Measurements from ENCODE around the gene FGF5.

Gene FGF5

DNA sequence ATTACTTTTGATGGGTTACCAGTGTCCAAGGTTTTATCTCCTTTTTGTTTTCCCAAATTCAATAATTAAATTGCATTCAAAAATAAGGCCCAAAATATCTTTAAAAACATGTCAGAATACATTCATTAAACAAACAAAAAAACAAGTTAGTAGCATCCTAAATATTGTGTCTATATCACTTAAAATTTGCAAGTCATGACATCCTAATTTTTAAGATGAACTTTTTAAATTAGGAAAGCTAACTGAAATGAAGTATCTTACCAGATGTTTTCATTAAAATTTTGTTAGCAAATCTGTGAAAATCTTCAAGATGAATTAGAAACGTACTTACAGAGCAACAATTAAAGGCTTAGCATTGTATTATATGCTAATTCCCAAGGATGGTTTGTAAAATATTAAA, 68.1 kb downstream of the FGF5 start:
- Histone ChIP-seq H2AFZ (ENCODE audit: low read depth) (no peak overlapping the region), H4K20me1 (ENCODE audit: insufficient read depth) (no peaks in the 10 kb centered on the region), H3K36me3 (ENCODE audit: insufficient read depth) (no peaks in the 10 kb centered on the region), H3K4me1 (ENCODE audit: low read depth, poor library complexity, severe bottlenecking) (peaks cover 13% of the 10 kb centered on the region), H3K79me2 (ENCODE audit: insufficient read depth, low read depth) (no peaks in the 10 kb centered on the region), H3K4me2 (peak overlapping the region; percentile 97), H3K9ac (no peak overlapping the region), H3K4me3 (IDR thresholded peaks at IDR 0.05; ENCODE audit: insufficient read depth, low read depth, low read length) (no peak overlapping the region), H3K27me3 (ENCODE audit: insufficient read depth, low read depth) (no peaks in the 10 kb centered on the region), H3K27ac (no peak overlapping the region)
- TF ChIP-seq, protein P1, sequence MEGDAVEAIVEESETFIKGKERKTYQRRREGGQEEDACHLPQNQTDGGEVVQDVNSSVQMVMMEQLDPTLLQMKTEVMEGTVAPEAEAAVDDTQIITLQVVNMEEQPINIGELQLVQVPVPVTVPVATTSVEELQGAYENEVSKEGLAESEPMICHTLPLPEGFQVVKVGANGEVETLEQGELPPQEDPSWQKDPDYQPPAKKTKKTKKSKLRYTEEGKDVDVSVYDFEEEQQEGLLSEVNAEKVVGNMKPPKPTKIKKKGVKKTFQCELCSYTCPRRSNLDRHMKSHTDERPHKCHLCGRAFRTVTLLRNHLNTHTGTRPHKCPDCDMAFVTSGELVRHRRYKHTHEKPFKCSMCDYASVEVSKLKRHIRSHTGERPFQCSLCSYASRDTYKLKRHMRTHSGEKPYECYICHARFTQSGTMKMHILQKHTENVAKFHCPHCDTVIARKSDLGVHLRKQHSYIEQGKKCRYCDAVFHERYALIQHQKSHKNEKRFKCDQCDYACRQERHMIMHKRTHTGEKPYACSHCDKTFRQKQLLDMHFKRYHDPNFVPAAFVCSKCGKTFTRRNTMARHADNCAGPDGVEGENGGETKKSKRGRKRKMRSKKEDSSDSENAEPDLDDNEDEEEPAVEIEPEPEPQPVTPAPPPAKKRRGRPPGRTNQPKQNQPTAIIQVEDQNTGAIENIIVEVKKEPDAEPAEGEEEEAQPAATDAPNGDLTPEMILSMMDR (conservative IDR thresholded peaks at IDR 0.05; ENCODE audit: low read depth, low read length): no peak

DNA sequence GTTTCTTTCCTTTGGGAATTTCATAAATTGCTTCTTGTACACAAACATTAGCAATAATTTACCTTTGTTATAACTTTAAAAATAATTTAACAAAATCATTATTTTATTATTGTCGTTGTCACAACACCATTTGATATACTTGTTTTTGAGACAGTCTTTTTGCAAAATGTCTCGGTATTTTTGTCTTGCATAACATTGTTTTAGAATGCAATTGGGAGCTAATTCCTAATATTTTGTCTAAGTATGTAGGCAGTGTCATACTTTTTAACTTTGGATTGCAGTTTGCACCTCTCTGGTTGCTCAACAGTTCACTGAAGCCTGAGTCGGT, 68.7 kb downstream of the FGF5 start:
- TF ChIP-seq, protein P1 (conservative IDR thresholded peaks at IDR 0.05; ENCODE audit: low read depth, low read length): no peak
- H3K9ac ChIP-seq: peak overlapping the region; percentile 31; the same call in 1 of the 2 replicates
- no peaks in the 10 kb centered on the region for H3K27me3 ChIP-seq (ENCODE audit: insufficient read depth, low read depth)
- H3K79me2 ChIP-seq (ENCODE audit: insufficient read depth, low read depth): no peaks in the 10 kb centered on the region
- H3K27ac ChIP-seq: no peak overlapping the region
- no peaks in the 10 kb centered on the region for H3K36me3 ChIP-seq (ENCODE audit: insufficient read depth)
- no peaks in the 10 kb centered on the region for H4K20me1 ChIP-seq (ENCODE audit: insufficient read depth)
- H2AFZ ChIP-seq (ENCODE audit: low read depth): peak overlapping the region; percentile 97
- H3K4me3 ChIP-seq (IDR thresholded peaks at IDR 0.05; ENCODE audit: insufficient read depth, low read depth, low read length): no peak overlapping the region
- peak overlapping the region; percentile 97 for H3K4me2 ChIP-seq
- H3K4me1 ChIP-seq (ENCODE audit: low read depth, poor library complexity, severe bottlenecking): peaks cover 13% of the 10 kb centered on the region

DNA sequence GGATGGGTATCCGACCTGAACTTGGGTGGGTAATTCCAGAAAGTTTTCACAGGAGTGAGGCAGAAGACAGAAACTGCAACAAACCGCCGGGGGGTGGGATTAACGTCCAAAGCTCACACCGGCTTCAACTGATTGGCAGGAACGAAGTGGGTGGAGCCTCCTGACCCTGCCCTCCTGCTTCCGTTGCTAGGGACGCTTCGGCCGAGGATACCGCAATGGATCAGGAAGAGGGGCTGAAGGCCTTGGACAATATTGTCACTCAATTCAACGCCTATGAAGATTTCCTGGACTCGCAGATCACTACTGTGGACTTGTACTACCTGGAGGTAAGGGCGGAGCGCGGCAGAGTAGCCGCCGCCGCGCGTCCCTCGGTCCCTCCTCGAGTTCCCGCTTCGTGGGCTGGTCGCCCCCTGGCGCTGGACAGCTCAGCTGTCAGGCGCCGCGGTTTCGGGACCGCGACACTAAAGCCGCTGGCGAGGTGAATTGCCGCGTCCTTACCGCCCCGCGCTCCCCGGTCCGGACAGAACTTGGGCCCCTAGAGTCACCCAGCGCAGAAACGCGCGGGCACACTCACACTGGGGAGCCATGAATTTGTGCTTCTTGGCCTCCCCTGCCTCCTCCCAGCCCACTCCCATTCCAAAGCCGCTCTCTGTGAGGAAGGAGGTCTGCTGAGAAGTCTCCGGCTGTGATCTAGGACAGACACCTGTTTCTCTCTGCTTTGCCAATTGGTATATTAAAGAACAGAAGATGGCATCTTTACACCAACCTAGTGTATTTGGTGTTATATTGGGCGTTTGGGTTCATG, 69.3 kb downstream of the FGF5 start, which contains the start of gene CFAP299:
CFAP299 (plus strand) TSS at position 177 of the 805 bp plus-strand sequence.
- peak within 1 kb of the TSS; percentile 31; the same call in 1 of the 2 replicates for H3K9ac ChIP-seq
- peak within 1 kb of the TSS; percentile 96 for H3K4me3 ChIP-seq (IDR thresholded peaks at IDR 0.05; ENCODE audit: insufficient read depth, low read depth, low read length)
- no peaks in the 10 kb centered on the region for H4K20me1 ChIP-seq (ENCODE audit: insufficient read depth)
- H3K36me3 ChIP-seq (ENCODE audit: insufficient read depth): no peaks in the 10 kb centered on the region
- H3K4me2 ChIP-seq: peak within 1 kb of the TSS; percentile 97
- H3K79me2 ChIP-seq (ENCODE audit: insufficient read depth, low read depth): no peaks in the 10 kb centered on the region
- peaks cover 13% of the 10 kb centered on the region for H3K4me1 ChIP-seq (ENCODE audit: low read depth, poor library complexity, severe bottlenecking)
- TF ChIP-seq, protein P1 (conservative IDR thresholded peaks at IDR 0.05; ENCODE audit: low read depth, low read length): peak; percentile 39; the same call in 1 of the 2 replicates
- no peak within 1 kb of the TSS for H3K27ac ChIP-seq
- H2AFZ ChIP-seq (ENCODE audit: low read depth): peak within 1 kb of the TSS; percentile 97
- H3K27me3 ChIP-seq (ENCODE audit: insufficient read depth, low read depth): no peaks in the 10 kb centered on the region

DNA sequence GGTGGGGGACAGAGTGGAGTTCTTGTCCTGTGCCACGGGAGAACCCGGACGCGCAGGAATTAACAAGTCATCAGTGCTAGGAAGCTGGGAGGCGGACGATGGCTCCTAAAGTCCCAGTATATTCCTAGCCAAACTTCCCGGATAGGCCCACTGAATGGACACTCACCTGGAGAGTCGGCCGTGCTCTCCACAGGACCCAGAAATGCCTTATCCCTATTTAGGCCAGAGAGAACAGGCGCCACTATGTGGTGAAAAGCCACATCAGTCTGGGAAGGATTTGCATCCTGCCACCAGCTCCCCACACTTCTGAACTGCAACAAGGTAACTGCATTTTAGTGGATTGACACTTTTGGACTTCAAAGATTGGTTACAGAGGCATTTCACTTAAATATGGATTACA, 70.1 kb downstream of the FGF5 start:
- H3K4me1 ChIP-seq (ENCODE audit: low read depth, poor library complexity, severe bottlenecking): peaks cover 13% of the 10 kb centered on the region
- no peaks in the 10 kb centered on the region for H3K27me3 ChIP-seq (ENCODE audit: insufficient read depth, low read depth)
- no peak overlapping the region for H2AFZ ChIP-seq (ENCODE audit: low read depth)
- H3K27ac ChIP-seq: no peak overlapping the region
- no peak overlapping the region for H3K4me3 ChIP-seq (IDR thresholded peaks at IDR 0.05; ENCODE audit: insufficient read depth, low read depth, low read length)
- H4K20me1 ChIP-seq (ENCODE audit: insufficient read depth): no peaks in the 10 kb centered on the region
- peak overlapping the region; percentile 97; the same call in 1 of the 2 replicates for H3K4me2 ChIP-seq
- H3K36me3 ChIP-seq (ENCODE audit: insufficient read depth): no peaks in the 10 kb centered on the region
- no peaks in the 10 kb centered on the region for H3K79me2 ChIP-seq (ENCODE audit: insufficient read depth, low read depth)
- TF ChIP-seq, protein P1 (conservative IDR thresholded peaks at IDR 0.05; ENCODE audit: low read depth, low read length): no peak
- H3K9ac ChIP-seq: no peak overlapping the region

Data from KMS-11 (cell line).